GM19351 (cell line): ENCODE measurements around the gene MXD3.
"Not testable (repeated sequence)": the region's sequence is repeated elsewhere in the genome, so short reads cannot be mapped to it uniquely, and the experiment has no call there.

Experiments used
- ATAC-seq: cut with Tn5 transposase; IDR thresholded peaks from one replicate; pipeline ENCODE4 v1.9.1; 2021; ENCODE audit warnings: mild to moderate bottlenecking, moderate library complexity; ENCODE audit not compliant: unreplicated experiment

Gene MXD3, protein sequence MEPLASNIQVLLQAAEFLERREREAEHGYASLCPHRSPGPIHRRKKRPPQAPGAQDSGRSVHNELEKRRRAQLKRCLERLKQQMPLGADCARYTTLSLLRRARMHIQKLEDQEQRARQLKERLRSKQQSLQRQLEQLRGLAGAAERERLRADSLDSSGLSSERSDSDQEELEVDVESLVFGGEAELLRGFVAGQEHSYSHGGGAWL

GRCh38 chr5:177311723-177312648 lies at the start of gene MXD3:
Gene MXD3, minus strand, starts transcription at chr5:177311898. Its CDS starts 68 bp downstream, at chr5:177311830.
- peak; percentile 72 for ATAC-seq

GRCh38 chr5:177360740-177361139 lies 49.0 kb upstream of the MXD3 start:
- ATAC-seq, result not testable (repeated sequence)

GRCh38 chr5:177359860-177360259 lies 48.2 kb upstream of the MXD3 start:
- no peak for ATAC-seq

DNA sequence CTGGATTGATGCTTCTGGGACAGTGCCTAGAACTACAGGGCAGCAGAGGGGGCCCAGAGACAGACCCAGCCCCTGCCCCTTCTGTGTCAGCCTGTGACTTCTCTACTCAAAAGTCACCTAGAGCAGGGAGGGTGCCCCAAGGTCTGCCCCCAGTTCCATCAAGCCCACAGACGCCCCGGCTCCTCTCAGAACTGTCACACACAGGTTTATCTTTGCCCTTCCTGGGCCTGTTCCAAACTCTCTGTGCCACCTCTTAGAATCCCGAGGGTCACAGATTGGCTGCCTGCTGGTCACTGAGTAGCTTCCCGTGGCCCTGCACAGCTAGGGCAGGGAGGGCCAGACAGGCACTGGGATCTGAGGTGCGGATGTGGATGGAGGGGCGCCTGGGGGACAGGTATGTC lies 47.8 kb upstream of the MXD3 start:
- no peak for ATAC-seq

- no peak for ATAC-seq
Measured at GRCh38 chr5:177358370-177358819, 46.7 kb upstream of the MXD3 start.

- ATAC-seq, result peak; percentile 92
Measured at GRCh38 chr5:177357459-177358351, 46.0 kb upstream of the MXD3 start, which contains the start of gene RGS14. Gene RGS14, plus strand, starts transcription at chr5:177357924. Its CDS starts 101 bp downstream, at chr5:177358025.

DNA sequence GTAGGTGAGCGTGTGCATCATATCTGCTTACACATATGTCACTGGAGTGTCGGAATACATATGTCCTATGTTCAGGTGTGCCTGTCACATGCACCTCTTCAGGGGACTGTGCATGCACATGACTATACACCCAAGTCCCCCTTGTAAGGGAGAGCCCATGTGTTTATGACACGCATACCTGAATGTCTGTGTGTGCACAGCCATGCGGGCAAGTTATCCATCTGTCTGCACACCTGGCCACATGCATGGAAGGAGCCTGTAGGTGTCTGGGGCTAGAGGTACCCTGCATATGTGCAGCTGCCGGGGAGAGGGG lies 45.4 kb upstream of the MXD3 start:
- no peak for ATAC-seq

DNA sequence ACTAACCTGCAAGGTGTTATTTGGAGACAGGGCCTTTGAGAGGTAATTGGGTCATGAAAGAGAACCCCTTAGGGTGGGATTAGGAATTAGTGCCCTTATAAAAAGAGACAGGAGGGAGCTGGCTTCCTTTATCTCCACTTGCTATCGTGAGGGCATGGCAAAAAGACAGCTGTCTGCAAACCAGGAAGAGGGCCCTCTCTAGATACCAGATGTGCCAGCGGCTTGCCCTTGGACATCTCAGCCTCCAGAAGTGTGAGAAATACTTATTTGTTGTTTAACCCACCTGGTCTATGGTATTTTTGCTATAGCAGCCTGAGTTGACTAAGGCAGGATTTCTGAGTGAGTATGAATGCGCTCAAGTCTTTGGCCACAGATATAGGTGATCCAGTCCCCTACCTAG lies 45.0 kb upstream of the MXD3 start:
- ATAC-seq, result no peak

GRCh38 chr5:177355868-177356168 lies 44.1 kb upstream of the MXD3 start:
- no peak for ATAC-seq

GRCh38 chr5:177355162-177355867 lies 43.6 kb upstream of the MXD3 start:
- ATAC-seq, result no peak

DNA sequence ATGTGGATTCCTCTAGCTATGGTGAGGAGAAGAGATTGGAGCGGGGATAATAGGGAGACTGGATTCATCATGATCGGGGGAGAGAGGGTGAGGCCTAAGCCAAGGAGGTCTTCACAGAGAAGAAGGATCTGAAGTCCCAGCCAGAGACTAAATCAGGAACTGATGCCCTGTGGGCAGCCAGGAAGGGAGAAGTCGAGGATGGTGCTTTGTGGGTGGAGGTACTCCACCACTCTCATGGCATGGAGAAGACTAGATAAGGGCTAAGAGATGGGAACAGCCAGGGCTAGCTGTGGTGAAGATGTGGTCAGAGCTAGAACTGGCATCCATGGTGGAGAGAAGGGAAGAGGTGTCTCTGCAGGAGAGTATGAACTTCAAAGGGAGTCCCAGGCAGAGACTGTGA lies 43.0 kb upstream of the MXD3 start:
- ATAC-seq, result no peak

DNA sequence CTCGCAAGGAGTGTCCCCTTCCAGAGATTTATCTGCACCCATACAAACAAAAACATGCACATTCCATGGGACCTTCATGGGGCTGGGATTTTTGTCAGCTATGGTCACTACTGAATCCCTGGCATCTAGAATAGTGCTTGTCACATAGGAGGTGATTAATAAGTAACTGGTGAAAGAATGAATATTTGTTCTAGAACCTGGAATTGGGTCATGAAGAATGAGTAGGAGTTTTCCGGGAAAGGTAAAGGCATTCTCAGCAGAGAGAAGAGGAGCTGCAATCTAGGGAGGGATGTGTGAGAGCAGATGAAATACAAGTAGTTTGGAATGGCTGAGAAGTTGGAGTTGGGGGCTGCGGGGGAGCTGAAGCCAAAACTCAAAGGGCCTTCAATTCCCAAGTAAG lies 42.6 kb upstream of the MXD3 start:
- no peak for ATAC-seq

- ATAC-seq, result no peak
Measured at GRCh38 chr5:177353093-177353492, 41.4 kb upstream of the MXD3 start.

GRCh38 chr5:177351392-177352329 lies 40.0 kb upstream of the MXD3 start, which contains the start of gene LMAN2:
Gene LMAN2, minus strand, starts transcription at chr5:177351668. Its CDS starts 21 bp downstream, at chr5:177351647.
- peak; percentile 94 for ATAC-seq

GRCh38 chr5:177350776-177351391 lies 39.2 kb upstream of the MXD3 start:
- peak; percentile 13 for ATAC-seq

DNA sequence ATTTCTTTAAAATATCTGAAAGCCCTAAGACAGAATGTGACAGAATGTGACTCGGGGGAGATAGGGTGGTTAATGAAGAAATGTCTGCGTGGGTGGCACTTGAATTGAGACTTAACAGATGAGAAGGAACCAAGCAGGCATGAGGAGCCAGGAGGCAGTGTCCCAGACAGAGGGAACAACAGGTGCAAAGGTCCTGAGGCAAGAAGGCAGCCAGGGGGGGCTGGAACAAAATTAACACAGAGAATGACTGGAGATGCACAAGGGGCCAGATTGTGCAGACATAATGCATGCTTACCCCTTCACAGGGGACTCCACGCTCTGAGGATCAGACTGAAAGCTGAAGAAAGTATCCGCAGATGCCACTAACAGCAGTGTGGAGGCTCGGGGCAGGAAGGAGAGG lies 38.1 kb upstream of the MXD3 start:
- no peak for ATAC-seq

GRCh38 chr5:177349362-177349647 lies 37.6 kb upstream of the MXD3 start:
- no peak for ATAC-seq

GRCh38 chr5:177347699-177348098 lies 36.0 kb upstream of the MXD3 start:
- no peak for ATAC-seq

- no peak for ATAC-seq
Measured at GRCh38 chr5:177346820-177347219, 35.1 kb upstream of the MXD3 start.
